ENCODE results near the gene DLG3.

The DLG3 gene

DNA sequence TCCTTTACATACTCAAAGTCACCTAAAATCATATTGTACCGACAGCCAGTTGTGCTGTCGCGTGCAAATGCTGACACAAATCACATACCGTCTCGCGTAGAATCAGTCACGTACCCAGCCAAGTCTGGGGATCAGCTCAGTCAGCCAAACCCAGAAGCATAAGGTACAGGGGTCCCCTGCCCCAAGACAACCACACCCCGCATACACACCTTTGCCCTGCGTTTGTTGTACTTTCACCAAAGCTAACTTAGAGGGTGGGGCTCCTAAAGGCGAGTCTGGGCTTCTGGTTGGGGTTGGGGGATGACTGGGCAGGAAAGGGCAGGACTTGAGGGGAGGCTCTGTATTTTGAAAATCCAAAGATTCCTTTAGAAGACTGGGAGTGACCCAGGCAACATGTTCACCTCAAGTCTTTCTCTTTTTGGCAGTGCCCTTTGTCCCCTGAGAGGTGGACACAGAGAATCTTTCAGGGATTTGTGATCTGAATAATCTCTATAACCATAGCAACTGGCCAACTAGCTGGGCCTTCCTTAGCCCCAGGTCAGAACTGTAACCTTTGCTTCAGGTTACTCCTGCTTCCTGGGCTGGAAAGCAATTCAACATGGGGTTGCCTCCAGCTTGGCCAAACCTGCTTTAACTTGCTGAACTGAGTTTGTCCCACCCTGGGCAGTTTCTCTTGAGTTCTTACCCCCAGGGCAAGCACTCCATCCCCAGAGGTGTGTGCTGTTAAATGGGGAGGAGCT lies 20.5 kb upstream of the DLG3 start:
- Histone ChIP-seq H3K36me3 (ENCODE audit: insufficient read depth) (no peaks in the 10 kb centered on the region), H3K4me2 (no peak overlapping the region), H3K9ac (no peak overlapping the region), H3K4me1 (ENCODE audit: low read depth, poor library complexity, severe bottlenecking) (no peaks in the 10 kb centered on the region), H3K4me3 (IDR thresholded peaks at IDR 0.05; ENCODE audit: insufficient read depth, low read depth, low read length) (no peak overlapping the region), H3K79me2 (ENCODE audit: insufficient read depth, low read depth) (no peaks in the 10 kb centered on the region), H4K20me1 (ENCODE audit: insufficient read depth) (no peaks in the 10 kb centered on the region), H2AFZ (ENCODE audit: low read depth) (no peak overlapping the region), H3K27me3 (ENCODE audit: insufficient read depth, low read depth) (no peaks in the 10 kb centered on the region), H3K27ac (no peak overlapping the region)
- TF ChIP-seq, protein P1, sequence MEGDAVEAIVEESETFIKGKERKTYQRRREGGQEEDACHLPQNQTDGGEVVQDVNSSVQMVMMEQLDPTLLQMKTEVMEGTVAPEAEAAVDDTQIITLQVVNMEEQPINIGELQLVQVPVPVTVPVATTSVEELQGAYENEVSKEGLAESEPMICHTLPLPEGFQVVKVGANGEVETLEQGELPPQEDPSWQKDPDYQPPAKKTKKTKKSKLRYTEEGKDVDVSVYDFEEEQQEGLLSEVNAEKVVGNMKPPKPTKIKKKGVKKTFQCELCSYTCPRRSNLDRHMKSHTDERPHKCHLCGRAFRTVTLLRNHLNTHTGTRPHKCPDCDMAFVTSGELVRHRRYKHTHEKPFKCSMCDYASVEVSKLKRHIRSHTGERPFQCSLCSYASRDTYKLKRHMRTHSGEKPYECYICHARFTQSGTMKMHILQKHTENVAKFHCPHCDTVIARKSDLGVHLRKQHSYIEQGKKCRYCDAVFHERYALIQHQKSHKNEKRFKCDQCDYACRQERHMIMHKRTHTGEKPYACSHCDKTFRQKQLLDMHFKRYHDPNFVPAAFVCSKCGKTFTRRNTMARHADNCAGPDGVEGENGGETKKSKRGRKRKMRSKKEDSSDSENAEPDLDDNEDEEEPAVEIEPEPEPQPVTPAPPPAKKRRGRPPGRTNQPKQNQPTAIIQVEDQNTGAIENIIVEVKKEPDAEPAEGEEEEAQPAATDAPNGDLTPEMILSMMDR (conservative IDR thresholded peaks at IDR 0.05; ENCODE audit: low read depth, low read length) = no peak

DNA sequence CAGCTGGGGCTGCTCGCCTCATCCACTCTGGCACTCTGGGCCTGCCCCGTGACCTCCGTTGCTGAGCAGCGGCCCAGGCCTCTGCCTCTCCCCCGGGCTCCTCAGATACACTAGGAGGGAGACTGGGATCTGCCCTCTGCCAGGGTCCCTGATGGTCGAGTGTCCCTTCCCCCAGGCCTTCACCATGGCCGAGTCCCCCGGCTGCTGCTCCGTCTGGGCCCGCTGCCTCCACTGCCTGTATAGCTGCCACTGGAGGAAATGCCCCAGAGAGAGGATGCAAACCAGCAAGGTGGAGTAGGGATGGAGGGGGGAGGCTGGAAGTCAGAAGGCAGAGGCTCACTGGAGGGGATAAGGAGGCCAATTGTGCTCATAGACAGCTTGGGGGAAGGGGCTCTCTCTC lies 19.8 kb upstream of the DLG3 start:
- no peaks in the 10 kb centered on the region for H3K27me3 ChIP-seq (ENCODE audit: insufficient read depth, low read depth)
- no peak overlapping the region for H3K4me2 ChIP-seq
- no peak overlapping the region for H3K27ac ChIP-seq
- TF ChIP-seq, protein P1 (conservative IDR thresholded peaks at IDR 0.05; ENCODE audit: low read depth, low read length) = no peak
- no peaks in the 10 kb centered on the region for H3K4me1 ChIP-seq (ENCODE audit: low read depth, poor library complexity, severe bottlenecking)
- no peak overlapping the region for H3K9ac ChIP-seq
- H3K4me3 ChIP-seq (IDR thresholded peaks at IDR 0.05; ENCODE audit: insufficient read depth, low read depth, low read length) = no peak overlapping the region
- no peaks in the 10 kb centered on the region for H3K79me2 ChIP-seq (ENCODE audit: insufficient read depth, low read depth)
- H4K20me1 ChIP-seq (ENCODE audit: insufficient read depth) = no peaks in the 10 kb centered on the region
- H2AFZ ChIP-seq (ENCODE audit: low read depth) = no peak overlapping the region
- no peaks in the 10 kb centered on the region for H3K36me3 ChIP-seq (ENCODE audit: insufficient read depth)

DNA sequence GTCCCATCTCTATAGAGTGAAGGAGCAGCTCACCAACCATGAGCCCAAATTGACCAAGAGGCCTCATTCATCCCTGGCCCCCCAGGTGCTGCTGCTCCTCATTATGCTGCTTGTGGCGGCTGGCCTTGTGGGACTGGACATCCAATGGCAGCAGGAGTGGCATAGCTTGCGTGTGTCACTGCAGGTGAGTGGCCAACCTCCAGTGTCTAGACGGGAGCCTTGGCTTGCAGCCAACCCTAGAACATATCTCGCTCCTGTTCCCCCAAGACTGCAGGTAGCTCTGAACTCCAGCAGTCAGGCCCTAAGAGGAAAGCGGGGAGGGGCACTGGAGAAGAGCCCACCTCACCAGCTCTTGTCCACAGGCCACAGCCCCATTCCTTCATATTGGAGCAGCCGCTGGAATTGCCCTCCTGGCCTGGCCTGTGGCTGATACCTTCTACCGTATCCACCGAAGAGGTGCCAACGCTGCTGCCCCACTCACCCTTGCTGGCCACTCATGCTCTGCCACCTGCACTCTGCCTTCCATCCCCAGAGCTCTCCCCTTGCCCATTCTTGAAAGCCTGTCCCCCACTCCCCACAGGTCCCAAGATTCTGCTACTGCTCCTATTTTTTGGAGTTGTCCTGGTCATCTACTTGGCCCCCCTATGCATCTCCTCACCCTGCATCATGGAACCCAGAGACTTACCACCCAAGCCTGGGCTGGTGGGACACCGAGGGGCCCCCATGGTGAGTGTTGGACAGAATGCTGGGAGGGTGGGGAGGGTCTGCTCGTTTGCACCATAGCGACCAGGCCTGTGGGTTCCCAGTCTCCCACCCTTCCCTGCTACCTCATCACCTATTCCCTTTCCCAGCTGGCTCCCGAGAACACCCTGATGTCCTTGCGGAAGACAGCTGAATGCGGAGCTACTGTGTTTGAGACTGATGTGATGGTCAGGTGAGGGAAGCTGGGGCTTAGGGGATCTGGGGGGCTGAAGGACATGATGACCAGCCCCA lies 18.1 kb upstream of the DLG3 start:
- Histone ChIP-seq H3K79me2 (ENCODE audit: insufficient read depth, low read depth) (no peaks in the 10 kb centered on the region), H3K4me2 (no peak overlapping the region), H3K4me1 (ENCODE audit: low read depth, poor library complexity, severe bottlenecking) (no peaks in the 10 kb centered on the region), H3K36me3 (ENCODE audit: insufficient read depth) (no peaks in the 10 kb centered on the region), H2AFZ (ENCODE audit: low read depth) (no peak overlapping the region), H3K9ac (no peak overlapping the region), H3K27me3 (ENCODE audit: insufficient read depth, low read depth) (no peaks in the 10 kb centered on the region), H3K27ac (no peak overlapping the region), H4K20me1 (ENCODE audit: insufficient read depth) (no peaks in the 10 kb centered on the region), H3K4me3 (IDR thresholded peaks at IDR 0.05; ENCODE audit: insufficient read depth, low read depth, low read length) (no peak overlapping the region)
- TF ChIP-seq, protein P1 (conservative IDR thresholded peaks at IDR 0.05; ENCODE audit: low read depth, low read length) = no peak

DNA sequence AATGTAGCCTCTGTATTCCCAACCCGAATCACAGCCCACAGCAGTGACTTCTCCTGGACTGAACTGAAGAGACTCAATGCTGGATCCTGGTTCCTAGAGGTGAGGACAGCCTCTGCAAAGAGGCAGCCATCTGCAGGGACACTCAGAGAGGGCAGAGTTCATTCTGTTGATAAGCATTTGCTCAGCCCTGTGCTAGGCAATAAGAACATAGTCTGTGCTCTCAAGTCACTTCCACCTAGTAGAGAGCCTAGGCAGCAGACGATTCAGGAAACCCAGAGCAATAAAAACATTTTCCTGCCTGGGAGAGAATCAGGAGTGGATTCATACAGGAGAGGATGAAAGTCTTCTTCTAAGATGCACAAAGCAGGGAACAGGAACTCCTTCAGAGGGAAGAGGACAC lies 17.3 kb upstream of the DLG3 start:
- H4K20me1 ChIP-seq (ENCODE audit: insufficient read depth) = no peaks in the 10 kb centered on the region
- no peak overlapping the region for H3K4me2 ChIP-seq
- no peaks in the 10 kb centered on the region for H3K79me2 ChIP-seq (ENCODE audit: insufficient read depth, low read depth)
- no peaks in the 10 kb centered on the region for H3K27me3 ChIP-seq (ENCODE audit: insufficient read depth, low read depth)
- H3K9ac ChIP-seq = no peak overlapping the region
- no peaks in the 10 kb centered on the region for H3K36me3 ChIP-seq (ENCODE audit: insufficient read depth)
- no peak overlapping the region for H2AFZ ChIP-seq (ENCODE audit: low read depth)
- no peak overlapping the region for H3K27ac ChIP-seq
- no peak overlapping the region for H3K4me3 ChIP-seq (IDR thresholded peaks at IDR 0.05; ENCODE audit: insufficient read depth, low read depth, low read length)
- TF ChIP-seq, protein P1 (conservative IDR thresholded peaks at IDR 0.05; ENCODE audit: low read depth, low read length) = no peak
- no peaks in the 10 kb centered on the region for H3K4me1 ChIP-seq (ENCODE audit: low read depth, poor library complexity, severe bottlenecking)

Data from KMS-11 (cell line).